ENCODE measurements around the gene GPR22. TPM values are rescaled to one million over a fixed set of nuclear protein-coding genes. Genes with fewer than 3 reads are reported as not detected.

GPR22 gene
- total RNA-seq, 1 donor, result not detected

DNA sequence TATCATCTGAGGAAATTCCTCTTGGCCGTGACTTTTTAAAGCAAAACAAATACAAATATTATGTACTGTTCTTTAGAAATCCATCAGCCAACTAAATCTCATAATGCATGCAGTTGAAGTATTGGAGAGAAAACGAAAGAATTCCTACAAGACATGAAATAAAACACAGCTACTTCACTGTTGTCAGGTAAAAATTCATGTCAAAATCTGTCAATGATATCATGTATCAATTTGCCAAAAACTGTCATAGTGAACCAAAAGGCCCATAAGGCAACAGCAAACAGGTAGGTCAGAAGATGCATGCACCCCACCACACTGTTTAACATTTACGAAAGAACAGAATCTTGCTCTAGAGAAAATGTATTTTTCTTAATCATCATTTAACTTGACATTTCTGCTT is 2.3 kb downstream of the GPR22 start:
- no peak overlapping the region for H3K4me3 ChIP-seq (ENCODE audit: low read depth, low read length)
- no peak for TF ChIP-seq CTCF (IDR thresholded peaks at IDR 0.05; ENCODE audit: insufficient read depth, low read length)

DNA sequence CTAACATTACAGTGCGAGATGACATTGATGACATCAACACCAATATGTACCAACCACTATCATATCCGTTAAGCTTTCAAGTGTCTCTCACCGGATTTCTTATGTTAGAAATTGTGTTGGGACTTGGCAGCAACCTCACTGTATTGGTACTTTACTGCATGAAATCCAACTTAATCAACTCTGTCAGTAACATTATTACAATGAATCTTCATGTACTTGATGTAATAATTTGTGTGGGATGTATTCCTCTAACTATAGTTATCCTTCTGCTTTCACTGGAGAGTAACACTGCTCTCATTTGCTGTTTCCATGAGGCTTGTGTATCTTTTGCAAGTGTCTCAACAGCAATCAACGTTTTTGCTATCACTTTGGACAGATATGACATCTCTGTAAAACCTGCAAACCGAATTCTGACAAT is 4.3 kb downstream of the GPR22 start:
- TF ChIP-seq CTCF (IDR thresholded peaks at IDR 0.05; ENCODE audit: insufficient read depth, low read length), result no peak
- no peak overlapping the region for H3K4me3 ChIP-seq (ENCODE audit: low read depth, low read length)
- DNase-seq (ENCODE audit: low read depth), result no peak

More for the DNA sequence above, 2.3 kb downstream of the GPR22 start:
- DNase-seq (ENCODE audit: low read depth), result no peak

DNA sequence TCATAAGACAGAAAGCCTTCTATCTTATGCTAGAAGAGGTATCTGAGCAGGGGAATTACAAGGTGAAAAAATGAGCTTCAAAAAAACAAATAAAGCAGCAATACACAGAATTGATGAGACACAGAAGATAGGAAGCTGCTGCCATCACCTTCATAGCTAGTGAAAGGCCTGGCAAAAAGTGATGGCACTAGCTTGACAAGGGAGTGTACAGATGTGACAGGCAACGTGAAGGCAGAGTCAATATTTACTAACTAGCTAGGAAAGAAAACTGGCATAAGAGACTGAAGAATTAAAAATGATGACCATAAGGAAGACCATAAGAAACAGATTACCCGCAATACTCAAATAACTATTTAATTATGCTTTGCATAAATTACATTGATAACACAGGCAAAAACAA is 9.4 kb downstream of the GPR22 start:
- DNase-seq (ENCODE audit: low read depth), result no peak
- no peak overlapping the region for H3K4me3 ChIP-seq (ENCODE audit: low read depth, low read length)
- no peak for TF ChIP-seq CTCF (IDR thresholded peaks at IDR 0.05; ENCODE audit: insufficient read depth, low read length)

- TF ChIP-seq CTCF (IDR thresholded peaks at IDR 0.05; ENCODE audit: insufficient read depth, low read length), result no peak
- H3K4me3 ChIP-seq (ENCODE audit: low read depth, low read length), result no peak overlapping the region
- no peak for DNase-seq (ENCODE audit: low read depth)
Observed at GRCh38 chr7:107480932-107481331, 11.1 kb downstream of the GPR22 start.

GRCh38 chr7:107482571-107482970 is 12.7 kb downstream of the GPR22 start:
- no peak for TF ChIP-seq CTCF (IDR thresholded peaks at IDR 0.05; ENCODE audit: insufficient read depth, low read length)
- no peak overlapping the region for H3K4me3 ChIP-seq (ENCODE audit: low read depth, low read length)
- no peak for DNase-seq (ENCODE audit: low read depth)

- no peak for TF ChIP-seq CTCF (IDR thresholded peaks at IDR 0.05; ENCODE audit: insufficient read depth, low read length)
- H3K4me3 ChIP-seq (ENCODE audit: low read depth, low read length), result no peak overlapping the region
- no peak for DNase-seq (ENCODE audit: low read depth)
Observed at GRCh38 chr7:107486041-107486440, 16.2 kb downstream of the GPR22 start.

- no peak for TF ChIP-seq CTCF (IDR thresholded peaks at IDR 0.05; ENCODE audit: insufficient read depth, low read length)
- no peak for DNase-seq (ENCODE audit: low read depth)
- no peak overlapping the region for H3K4me3 ChIP-seq (ENCODE audit: low read depth, low read length)
Observed at GRCh38 chr7:107492875-107493274, 23.0 kb downstream of the GPR22 start.
